Measurements from ENCODE around the gene MYBPC2.
A peak's percentile ranks its signal among the peaks of the same experiment; 100 is the strongest.

GRCh38 chr19:50486823-50487515 lies 54.3 kb downstream of the MYBPC2 start:
- TF ChIP-seq REST (IDR thresholded peaks at IDR 0.05; ENCODE audit: low read depth, low read length) (no peak), CTCF (IDR thresholded peaks at IDR 0.05) (peak; percentile 55), RAD21 (IDR thresholded peaks at IDR 0.05; ENCODE audit: low read length) (peak; percentile 30; the same call in 1 of the 2 replicates), POLR2AphosphoS5 (IDR thresholded peaks at IDR 0.05; ENCODE audit: low read depth, low read length) (no peak), MXI1 (IDR thresholded peaks at IDR 0.05; ENCODE audit: low read depth, low read length) (no peak), TAF1 (IDR thresholded peaks at IDR 0.05; ENCODE audit: borderline replicate concordance, low read depth, low read length) (no peak), IRF3 (IDR thresholded peaks at IDR 0.05; ENCODE audit: low read depth, low read length) (no peak), YY1 (IDR thresholded peaks at IDR 0.05; ENCODE audit: low read depth) (no peak), EP300 (IDR thresholded peaks at IDR 0.05; ENCODE audit: borderline replicate concordance in 1 of 2, low read depth in 1 of 2, low read length in 1 of 2) (no peak), MAX (IDR thresholded peaks at IDR 0.05; ENCODE audit: low read depth) (no peak)

Measured in SK-N-SH (cell line).